HG03135 (cell line): ENCODE data around the gene ANKLE1.
"Not testable (repeated sequence)": the region's sequence is repeated elsewhere in the genome, so short reads cannot be mapped to it uniquely, and the experiment has no call there.

Experiments used
- ATAC-seq: cut with Tn5 transposase; IDR thresholded peaks from one replicate; pipeline ENCODE4 v1.9.1; 2021; ENCODE audit warnings: mild to moderate bottlenecking, moderate library complexity; ENCODE audit not compliant: unreplicated experiment

The ANKLE1 gene

DNA sequence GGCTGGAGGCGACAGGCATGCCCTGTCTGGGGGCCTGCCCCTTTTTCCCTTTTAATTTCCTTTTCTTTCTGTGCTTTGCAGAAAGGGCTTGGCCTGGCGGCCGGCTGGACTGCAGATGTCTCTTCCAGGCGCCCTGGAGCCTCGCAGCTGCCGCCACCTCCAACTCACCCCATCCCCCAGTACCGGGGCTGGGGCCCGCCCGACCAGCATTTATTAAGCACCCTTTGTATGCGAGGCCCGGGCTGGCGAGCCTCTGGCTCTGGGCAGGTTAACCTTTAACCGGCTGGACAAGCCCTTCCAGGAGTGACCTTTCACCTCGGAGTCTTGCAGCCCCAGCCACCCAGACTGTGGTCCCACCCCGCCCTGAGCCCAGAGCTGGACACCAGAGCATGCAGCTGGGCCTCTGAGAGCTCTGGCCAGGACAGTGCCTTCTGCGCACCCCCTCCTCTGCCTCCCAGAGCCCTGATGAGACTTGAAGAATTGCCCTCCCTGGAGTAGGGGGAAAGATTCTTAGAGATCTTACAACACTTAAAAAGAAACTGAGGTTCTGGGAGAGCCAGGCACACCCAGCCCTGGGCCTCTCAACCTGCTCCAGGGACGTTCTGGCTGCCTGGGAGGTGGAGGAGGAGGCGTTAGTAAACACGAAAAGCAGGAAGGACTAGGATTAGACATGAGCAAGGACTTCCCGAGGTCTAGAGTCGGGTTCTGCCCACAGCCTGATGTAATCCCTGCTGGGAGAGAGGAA lies 34.8 kb upstream of the ANKLE1 start:
- peak; percentile 11 for ATAC-seq

DNA sequence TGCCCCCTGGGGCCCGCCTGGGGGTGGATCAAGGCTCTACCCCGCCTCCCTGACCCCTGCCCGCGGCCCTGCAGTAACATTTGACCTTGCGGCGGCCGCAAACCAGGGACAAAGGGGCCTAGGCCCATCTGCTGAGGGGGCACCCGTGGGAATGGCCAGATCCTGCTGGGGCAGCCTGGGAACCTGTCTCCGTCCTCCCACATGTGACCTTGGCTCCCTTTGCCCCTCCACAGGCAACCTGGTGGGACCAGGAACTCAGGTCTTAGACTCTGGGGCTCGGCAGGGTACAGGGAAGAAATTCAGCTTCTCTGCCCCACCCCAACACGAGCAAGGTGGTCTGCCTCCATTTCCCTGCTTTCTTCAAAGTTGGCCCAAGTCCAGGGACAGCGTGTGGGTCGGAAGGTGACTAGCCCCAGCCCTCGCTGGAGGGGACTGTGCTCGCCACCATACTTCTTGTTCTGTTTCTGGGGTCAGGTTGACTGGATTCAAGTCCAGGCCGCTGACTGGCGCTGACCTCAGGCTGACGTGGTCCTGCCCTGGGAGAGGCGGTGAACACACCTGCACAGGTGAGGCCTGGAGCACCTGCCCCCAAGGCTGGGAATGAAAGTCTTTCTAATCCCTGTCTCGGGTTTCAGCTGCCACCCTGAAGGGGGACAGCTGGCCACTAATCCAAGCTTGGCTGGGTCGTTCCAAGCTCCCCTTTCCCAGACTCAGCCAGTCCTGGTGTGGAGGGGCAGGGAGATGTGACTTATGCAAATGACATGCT lies 33.5 kb upstream of the ANKLE1 start:
- no peak for ATAC-seq

DNA sequence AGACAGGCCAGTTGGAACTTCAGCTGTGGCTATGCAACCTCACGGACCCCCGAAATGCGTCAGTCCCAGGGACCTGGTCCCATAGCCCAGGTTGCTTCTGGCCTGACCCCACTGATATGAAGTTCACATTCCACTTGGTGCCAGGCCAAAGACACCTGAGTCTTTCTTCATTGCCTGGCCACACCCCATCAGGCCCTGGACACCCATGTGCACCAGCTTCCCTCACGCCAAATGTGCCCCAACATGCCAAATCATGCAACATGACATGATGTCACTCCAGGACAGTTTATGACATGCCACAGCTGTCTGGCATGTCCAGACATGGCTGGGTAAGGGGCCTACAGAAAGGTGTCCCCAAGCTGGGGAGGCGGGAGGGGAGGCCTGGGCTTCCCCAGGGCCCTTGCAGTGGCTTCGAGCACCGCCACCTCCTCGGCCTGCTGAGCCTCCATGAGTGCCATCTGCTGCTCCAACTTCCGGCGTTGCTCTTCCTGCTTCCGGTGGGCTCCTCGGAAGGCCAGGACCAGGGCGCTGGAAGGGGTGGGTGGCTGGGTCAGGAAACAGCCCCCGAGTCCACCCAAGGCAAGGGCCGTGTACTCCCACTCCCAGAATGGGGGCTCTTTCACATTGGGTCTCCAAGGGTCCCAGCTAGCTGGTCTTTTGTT lies 31.7 kb upstream of the ANKLE1 start:
- no peak for ATAC-seq

DNA sequence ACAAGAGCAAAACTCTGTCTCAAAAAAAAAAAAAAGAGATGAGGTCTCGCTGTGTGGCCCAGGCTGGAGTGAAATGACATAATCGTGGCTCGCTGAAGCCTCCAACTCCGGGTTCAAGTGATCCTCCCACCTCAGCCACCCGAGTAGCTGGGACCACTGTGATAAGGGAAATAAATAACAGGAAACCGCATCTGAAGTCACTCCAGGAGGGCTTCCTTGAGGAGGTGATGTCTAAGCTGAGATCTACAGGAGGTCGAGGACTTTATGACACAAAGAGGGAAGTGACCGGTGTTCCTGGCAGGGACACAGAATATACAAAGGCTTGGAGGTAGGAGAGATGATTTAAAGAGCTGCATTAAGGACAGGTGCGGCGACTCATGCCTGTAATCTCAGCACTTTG lies 27.1 kb upstream of the ANKLE1 start:
- no peak for ATAC-seq

DNA sequence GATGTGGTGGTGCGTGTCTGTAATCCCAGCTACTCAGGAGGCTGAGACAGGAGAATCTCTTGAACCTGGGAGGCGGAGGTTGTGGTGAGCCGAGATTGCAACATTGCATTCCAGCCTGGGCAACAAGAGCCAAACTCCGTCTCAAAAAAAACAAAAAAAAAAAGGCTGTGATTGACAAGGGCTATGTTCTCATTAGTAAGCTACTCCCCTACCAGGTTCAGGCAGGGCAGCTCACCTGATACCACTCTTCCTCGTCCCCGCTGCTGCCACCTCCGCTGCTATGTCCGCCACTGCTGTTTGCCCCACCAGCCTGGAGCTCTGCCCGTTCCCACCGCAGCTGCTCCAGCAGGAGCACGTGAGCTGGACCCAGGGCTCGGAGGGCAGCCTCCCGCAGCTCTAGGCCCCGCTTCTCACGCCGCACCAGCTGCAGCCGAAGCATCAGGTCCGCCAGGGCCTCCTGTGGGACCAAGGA lies 26.5 kb upstream of the ANKLE1 start:
- no peak for ATAC-seq

DNA sequence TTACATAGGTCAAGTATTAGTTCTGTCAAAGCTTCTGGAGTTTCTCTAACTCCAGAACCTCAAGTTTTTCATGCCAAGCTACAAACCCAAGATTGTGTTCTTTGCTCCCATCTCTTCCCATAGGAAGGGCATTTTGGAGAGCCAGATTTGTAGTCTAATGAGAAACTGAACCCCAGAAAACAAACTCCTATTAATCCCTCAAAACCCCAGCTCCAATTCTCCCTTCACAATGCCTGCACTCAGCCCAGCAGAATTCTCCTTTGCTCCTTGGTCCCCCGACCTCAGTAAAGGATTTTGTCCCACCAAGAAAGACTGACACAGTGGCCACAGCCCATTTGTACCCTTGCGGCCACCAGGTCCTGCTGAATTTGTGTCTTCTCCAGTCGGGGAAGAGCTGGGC lies 25.6 kb upstream of the ANKLE1 start:
- no peak for ATAC-seq

DNA sequence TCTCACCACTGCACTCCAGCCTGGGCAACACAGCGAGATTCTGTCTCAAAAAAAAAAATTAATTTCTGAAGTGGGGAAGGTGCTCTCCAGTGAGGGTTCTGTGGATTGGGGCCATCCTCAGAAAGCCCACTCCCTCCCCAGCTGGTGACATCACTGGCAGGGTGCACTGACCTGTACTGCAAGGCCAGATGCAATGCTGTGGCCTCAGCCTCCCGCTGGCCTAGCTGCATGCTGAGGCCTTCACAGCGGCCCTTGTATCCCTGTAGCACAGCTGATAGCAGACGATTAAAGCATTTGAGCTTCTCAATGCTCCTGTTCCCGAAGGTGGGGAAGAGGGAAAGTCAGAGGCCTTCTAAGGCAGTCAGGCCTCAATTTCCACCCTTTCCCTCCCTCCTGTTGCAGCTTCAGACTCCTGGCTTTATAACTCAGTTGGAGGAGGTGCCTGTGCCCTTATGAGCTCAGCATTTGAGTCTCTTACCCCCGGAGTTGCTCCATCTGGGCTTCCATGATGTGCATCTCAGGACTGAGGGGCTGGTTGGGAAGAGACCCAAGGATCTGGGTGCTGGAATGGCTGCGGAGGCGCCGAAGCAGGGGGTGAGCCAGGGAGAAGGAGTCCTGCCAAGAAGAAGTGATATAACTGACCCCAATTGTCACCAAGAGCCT lies 22.5 kb upstream of the ANKLE1 start:
- no peak for ATAC-seq

DNA sequence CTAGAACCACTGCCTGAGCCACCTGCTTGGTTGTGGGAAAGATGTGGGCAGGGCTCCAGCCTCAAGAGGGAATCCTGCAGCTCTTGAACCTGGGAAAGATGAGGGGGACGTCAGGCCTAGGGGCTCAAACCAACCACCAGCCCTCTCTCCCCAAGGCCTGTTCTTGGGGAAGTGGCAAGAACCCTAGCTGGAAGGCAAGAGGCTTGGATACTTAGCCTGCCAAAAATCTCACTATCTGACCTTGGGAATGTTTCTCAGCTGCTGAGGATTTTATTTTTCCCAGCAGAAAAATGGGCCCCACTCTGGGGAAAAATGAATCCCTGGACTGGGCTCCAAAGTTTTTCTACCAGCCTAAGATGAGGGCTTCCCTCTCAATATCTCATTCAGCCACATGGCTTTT lies 21.8 kb upstream of the ANKLE1 start:
- no peak for ATAC-seq

DNA sequence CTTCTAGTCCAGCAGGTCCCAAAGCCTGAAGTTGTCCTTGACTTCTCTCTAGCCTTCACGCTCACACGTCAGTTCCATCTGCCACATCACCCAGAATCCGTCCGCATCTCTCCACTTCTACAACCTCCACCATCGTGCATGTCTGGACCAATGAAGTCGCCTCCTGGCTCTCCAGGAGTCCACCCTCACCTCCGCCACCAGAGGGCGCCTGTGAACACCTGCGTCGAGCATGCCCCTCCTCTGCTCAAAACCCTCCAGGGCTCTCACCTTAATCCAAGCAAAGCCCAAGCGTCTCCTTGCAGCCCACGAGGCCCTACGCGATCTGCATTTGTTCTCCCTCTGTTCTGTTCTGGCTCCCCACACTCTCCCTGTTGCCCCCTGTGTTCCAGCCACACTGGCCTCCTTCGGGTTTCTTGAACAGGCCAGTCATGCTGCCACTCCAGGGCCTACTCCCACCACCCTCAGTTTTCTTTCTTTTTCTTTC lies 20.8 kb upstream of the ANKLE1 start:
- ATAC-seq, result no peak

DNA sequence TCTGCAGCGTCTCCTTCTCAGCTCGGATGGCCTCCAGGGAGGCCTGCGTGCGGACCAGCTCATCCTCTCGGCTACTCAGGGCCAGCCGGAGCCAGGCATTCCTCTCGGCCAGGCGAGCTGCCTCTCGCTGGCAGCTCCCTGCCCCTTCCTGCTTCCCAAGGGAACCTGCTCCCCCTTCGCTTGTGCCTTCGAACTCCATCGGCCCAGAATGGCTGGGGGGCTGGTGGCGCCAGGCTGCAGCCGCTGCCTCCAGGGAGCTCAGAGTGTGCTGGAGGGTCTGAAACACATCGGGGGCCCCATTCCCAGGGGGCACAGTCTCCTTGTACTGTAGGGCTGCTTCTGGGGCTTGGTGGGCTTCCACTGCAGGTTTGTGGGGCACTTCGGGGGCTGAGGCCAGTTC lies 19.1 kb upstream of the ANKLE1 start:
- no peak for ATAC-seq

DNA sequence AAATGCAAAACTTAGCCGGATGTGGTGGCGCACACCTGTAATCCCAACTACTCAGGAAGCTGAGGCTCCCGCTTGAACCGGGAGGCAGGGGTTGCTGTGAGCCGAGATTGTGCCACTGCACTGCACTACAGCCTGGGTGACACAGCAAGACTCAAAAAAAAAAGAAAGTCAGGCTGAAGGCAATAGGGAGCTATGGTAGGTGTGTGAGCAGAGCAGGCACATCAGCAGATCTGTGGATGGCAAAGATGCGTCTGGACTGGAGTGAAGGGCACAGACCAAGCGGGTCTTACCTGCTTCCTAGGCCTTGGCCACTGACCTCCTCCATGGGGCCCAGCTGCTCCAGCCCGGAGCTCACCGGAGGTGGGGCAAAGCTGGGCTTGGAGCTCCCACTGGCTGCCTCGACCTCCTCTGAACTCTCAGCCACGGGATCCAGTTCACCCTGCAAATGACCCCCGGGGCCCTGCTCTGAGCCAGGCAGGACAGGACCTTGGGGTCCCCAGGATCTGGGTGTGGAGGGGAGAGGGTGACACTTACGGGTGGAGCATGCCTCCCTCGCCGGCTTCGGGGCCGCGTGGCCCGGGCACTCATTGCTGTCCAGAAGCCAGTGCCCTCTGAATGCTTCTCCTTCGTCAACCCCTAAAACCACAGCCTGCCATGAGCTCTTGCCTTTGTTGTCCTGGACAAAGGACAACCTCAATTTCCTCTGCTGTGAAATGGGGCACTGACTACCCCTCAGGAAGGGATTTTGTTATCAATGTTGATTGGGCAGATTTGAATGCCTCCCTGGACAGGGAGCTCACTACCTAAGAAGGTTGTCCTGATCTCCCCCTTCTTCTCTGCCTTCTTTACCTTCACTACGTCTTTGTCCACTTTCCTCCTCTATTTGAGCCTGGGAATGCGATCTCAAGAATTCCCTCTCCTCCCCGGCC lies 17.7 kb upstream of the ANKLE1 start:
- ATAC-seq, result no peak

DNA sequence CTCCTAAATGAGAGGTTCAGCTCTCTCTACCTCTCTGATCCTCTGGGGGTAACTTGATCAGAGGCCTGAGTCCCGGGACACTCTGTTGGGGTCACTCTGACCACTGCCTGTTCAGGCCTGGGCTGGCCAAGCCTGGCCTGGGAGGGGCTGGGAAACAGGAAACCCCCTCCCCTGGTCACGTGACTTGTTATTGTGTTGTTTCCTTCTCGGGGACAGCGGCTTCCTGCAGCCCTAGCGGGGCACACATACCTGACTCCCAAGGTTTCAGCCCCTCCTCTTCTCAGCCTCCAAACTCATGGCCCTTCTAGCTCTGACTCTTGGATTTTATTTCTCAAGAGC lies 17.1 kb upstream of the ANKLE1 start, which contains the start of gene USHBP1:
Gene USHBP1, minus strand, starts transcription at position 105 of the 339 bp plus-strand sequence. CDS start 446 bp downstream, outside the sequence.
- no peak for ATAC-seq

DNA sequence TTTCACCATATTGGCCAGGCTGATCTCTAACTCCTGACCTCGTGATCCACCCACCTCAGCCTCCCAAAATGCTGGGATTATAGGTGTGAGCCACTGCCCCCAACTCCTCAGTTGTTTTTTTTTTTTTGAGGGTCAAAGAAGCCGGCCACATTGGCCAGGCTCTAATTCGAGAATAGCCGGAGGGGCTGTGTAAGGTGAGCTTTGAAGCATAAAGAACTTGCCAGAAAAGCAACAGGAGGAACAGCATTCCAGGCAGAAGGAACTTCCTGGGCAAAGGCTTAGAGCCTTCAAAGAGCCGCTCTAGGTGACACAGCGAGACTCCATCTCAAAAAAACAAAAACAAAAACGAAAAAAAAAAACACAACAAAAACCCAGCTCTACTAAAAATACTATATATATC lies 15.7 kb upstream of the ANKLE1 start:
- no peak for ATAC-seq

DNA sequence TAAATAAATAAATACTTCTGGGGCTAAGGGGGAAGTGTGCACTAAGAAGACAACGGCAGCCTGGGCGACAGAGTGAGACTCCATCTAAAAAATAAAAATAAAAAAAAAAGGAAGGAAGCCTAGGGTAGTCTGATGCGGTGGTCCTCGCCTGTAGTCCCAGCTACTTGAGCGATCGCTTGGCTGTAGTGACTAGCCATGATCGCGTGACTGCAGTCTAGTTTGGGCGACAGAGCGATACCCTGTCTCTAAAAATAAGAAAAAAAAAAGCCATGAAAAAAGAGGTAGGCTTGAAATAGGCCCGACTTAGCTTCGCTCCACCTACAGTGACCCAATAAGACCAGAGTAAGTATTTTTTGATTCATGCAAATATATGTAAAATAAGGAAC lies 15.1 kb upstream of the ANKLE1 start:
- peak; percentile 23 for ATAC-seq

DNA sequence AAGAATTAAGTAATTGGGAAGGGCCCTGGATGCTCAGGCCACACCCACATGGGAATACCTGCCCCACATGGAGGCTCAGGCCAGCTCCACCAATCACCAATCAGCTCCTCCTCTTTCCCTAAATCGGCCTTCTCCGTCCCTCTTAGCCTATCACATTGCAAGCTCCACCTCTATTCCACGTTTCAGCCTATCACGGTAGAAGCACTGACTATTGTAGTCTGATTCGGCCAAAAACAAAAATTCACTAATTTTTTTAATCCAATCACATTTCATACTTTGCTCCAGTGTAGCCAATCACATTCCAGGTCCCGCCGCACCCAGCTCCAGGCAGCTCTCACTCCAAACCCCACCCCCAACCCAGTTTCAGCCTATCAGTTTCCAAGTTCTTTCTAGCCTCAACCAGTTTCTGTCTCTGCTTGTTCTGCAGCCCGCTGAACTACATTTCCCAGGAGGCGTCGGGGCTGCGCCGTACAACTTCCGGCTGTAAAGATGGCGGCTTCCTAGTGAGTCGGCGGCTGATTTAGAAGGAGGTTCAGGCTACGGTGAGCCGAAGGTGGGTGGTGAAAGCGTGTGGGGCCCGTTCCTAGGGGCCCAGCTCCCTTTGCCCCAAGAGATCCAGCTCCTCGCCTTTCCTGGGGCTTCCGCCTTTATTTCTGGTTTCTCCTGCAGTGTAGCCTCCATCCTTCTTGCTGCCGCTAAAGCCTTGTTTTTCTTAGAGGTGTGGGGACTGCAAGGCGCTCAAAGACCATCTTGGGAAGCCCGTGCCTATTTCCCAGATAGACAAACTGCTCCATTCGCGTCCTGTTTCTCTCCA lies 14.5 kb upstream of the ANKLE1 start, which contains the start of gene BABAM1:
Gene BABAM1, plus strand, starts transcription at position 469 of the 814 bp plus-strand sequence. CDS start 1,364 bp downstream, outside the sequence.
- peak; percentile 88 for ATAC-seq

DNA sequence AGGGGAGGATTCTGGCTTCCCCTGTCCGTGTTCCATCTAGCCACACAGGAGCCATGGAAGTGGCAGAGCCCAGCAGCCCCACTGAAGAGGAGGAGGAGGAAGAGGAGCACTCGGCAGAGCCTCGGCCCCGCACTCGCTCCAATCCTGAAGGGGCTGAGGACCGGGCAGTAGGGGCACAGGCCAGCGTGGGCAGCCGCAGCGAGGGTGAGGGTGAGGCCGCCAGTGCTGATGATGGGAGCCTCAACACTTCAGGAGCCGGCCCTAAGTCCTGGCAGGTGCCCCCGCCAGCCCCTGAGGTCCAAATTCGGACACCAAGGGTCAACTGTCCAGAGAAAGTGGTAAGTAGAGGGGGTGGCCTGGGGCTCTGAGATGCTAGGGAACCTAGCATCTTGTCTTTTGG lies 12.9 kb upstream of the ANKLE1 start:
- ATAC-seq, result no peak

DNA sequence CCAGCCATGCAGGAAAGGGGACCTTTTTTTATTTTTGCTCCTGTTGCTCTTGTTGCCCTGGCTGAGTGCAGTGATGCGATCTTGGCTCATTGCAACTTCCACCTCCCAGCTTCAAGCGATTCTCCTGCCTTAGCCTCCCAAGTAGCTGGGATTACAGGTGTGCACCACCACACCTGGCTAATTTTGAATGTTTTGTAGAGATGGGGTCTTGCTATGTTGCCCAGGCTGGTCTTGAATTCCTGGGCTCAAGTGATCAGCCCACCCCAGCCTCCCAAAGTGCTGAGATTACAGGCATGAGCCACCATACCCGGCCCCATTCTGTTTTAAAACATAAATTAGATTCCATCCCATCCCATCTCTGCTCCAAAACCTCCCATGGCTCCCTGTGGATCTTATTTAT lies 6.8 kb upstream of the ANKLE1 start:
- ATAC-seq, result not testable (repeated sequence)

DNA sequence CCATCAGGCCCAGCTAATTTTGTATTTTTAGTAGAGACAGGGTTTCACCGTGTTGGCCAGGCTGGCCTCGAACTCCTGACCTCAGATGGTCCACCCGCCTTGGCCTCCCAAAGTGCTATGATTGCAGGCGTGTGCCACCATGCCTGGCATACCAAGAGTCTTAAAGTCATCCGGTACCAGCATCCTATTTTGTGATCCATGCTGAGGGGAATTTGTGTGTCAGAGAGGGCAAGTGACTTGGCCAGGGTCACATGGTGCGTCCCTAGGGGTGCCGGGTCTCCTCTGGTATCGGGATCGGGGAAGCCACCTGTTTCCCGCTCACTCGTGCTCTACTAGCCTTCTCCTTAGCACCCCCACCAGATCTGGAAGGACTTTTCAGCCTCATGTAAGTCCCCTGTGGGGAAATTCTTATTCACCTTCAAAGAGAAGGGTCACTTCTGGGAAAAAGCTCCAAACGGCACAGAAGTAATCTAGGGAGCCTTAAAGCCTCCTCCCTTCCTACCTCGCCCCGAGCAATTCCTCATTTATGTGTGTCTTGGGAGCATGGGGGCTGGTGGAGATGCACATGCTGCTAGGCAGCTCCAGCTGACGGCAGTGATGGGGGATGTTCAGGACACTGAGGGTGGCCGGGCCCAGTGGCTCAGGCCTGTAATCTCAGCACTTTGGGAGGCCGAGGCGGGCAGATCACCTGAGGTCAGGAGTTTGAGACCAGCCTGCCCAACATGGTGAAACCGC lies 6.1 kb upstream of the ANKLE1 start:
- no peak for ATAC-seq
